Stimulated activated CD4-positive, alpha-beta T cell treated with anti-CD3 and anti-CD28 coated beads, Interleukin-15, amount 100 ng/mL, for 24 hours (primary cell): ENCODE results near the gene ZFHX3.
A peak's percentile ranks its signal among the peaks of the same experiment; 100 is the strongest.

Source experiments
- DNase-seq: peaks from one replicate; pipeline ENCODE4 v3.0.0-alpha.2; 2020

ZFHX3 gene

GRCh38 chr16:73068541-73069401 lies 20.8 kb upstream of the ZFHX3 start:
- no peak for DNase-seq

- no peak for DNase-seq
These were observed 20.0 kb upstream of the ZFHX3 start for GRCh38 chr16:73067671-73068540.

DNA sequence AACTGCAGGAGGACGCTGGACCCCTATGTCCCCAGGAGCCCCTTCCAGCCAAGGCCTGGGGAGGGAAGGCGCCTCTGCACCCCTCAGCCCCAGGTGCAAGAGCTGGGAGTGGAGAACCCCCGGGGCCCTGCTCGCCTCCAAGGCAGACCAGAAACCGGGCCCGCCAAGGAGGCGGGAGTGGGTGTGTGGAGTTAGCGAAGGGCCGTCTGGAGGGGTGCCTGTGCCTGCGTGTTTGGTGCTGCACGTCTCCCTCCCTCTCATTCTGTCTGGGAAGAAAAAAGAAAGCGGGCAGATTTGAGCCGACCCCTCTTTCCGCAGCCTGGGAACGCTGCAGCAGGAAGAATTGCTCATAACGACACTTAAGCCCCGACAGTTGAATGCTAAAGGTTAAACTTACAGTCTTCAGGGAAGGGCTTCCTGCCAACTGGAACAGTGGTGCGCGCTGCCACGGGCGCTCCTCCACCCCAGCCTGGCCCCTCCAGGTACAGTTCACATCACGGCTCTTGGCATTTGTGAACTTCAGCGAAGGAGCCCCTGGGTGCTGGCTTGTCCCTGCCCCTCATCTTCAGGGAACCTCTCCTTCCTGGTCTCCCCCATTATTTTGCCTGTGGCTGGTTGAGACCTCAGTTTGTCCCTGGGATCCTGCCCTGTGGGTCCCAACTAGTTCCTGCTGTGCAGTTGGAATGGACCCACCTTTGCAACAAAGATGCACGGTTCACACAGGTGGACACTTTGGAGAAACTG lies 19.2 kb upstream of the ZFHX3 start:
- DNase-seq = no peak

DNA sequence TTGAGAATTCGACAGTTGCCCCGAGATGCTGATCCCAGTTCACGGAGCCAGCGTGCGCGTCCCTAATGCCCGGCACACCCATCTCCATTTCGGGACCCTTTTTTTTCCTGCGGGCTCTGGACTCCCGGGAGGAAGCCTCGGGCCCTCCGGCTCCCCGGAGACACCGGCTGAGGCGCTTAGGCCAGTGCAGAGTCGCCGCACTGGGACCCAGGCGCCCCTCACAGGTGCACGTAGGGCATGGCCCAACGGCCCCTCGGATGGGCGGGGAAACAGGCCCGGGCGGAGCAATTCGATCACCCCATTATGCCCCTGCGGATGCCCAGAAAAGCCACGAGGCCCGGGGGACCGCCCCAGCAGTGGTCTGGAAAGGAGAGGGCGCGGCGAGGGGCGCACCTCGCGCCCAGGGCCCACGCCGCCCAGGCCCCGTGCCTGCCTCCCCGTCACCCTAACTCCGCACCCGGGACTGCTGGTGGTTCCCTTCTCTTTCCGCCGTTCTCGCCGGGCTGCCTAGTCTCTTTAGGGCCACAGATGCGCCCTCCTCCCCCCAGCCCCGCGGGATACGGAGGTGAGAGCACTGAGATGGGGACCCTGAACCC lies 18.5 kb upstream of the ZFHX3 start:
- DNase-seq = no peak

- DNase-seq = no peak
These were observed 17.9 kb upstream of the ZFHX3 start for GRCh38 chr16:73065632-73066330.

DNA sequence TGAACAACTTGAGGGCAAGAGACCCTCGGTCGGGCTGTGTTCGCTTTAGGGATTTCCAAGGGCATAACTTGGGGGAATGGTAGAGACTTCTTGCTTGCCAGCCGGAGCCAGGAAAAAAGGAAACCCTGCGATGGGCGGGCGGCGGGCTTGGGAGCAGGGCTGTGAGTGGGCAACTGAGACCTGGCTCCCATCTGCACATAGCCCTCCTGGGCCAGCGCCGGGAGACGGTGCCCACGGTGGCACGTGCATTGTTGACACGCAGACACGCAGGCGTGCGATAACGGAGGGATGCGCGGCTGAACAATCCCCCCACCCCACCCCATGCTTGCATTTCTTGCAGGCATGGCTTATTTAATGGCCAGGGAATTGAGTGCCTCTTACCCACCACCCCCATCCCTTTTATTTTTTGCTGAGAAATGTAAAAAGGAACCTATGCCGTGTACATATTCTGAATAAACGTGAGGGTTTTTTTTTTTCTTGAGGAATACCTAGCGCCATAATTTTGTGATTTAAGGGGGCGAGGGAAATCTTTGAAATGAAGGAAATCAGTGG lies 17.1 kb upstream of the ZFHX3 start:
- DNase-seq = no peak

DNA sequence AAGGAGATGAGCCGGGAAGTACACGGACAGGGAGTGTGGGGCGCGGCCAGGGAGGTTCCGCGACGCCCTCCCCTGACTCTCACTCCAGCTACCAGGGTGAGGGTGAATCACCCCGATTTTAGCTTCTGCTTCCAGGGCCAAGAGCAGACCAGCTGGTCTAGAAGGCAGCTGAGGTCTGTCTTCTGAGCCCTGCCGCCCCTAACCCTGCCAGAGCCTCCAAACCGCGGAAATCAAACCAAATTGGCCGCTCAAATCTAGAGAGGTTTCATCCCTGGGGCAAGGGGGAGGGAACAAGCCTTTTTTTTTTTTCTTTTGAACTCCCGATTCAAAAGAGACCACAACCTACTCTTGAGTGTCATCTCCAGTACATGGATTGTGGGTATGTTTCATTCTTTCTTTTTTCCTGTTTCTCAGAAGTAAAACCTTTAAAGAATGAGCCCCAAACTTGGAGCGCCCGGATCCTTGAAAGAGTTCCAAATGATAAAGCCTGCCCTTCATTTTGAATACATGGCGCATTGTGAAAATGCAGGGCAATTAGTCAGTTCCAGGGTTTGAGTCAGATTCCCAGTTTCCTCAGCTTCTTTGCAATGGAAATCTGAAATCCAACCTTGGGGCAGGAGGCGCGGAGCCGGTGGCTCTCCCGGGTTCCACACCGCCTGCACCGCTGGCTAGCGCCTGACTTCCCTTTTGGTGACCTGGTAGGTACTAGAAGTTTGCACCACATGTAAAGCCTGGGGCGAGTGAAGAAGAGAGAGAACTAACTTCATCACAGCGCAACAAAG lies 16.5 kb upstream of the ZFHX3 start:
- no peak for DNase-seq

- DNase-seq = no peak
These were observed 15.9 kb upstream of the ZFHX3 start for GRCh38 chr16:73063854-73064211.

GRCh38 chr16:73062743-73063733 lies 15.1 kb upstream of the ZFHX3 start:
- DNase-seq = no peak

DNA sequence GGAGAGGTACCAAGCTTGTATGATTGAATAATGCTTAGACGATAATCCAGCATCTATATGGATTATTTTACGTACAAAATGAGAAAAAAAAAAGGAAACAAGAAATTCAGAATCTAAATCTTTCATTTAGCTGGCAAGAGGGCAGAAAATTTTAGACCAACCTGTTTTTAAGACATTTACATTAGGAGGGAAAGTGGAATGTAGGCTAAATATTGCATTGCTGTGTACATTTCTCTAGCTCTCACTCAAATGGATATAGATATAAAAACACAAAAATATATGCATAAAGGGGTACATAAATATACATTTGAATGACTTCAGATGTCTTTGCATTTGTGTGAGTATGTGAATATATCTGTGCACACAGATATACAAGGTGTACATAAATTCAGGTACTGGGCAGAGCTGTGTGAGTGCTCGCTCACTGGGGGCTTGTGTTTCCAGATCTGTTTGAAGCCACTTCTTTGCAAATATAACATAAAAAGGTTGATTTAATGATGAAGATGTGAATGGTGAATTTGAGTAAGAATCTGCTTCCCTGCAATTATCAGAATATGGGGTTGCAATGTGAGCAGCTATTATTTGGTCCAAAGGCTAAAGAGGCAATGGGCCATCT lies 14.2 kb upstream of the ZFHX3 start:
- DNase-seq = no peak

- DNase-seq = no peak
These were observed 13.1 kb upstream of the ZFHX3 start for GRCh38 chr16:73060892-73061490.

- no peak for DNase-seq
These were observed 12.1 kb upstream of the ZFHX3 start for GRCh38 chr16:73059779-73060615.

GRCh38 chr16:73058616-73059409 lies 10.9 kb upstream of the ZFHX3 start:
- DNase-seq = peak; percentile 41

DNA sequence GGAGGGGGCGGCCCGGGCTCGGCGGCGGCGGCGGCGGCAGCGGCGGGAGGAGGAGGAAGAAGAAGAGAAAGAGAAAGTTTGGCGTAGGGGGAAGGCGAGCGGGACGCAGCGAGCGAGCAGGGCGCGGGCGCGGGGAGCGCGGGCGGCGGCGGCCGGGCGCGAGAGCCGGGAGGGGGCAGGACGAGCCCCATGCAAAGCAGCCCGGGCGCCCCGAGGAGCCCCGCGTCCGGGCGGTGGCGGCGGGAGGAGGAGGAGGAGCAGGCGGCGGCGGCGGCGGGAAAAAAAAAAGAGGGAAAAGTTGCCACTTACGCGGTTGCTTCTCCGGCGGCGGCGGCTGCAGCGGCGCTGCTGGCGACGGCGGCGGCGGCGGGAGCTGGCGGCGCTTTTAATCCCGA lies 10.3 kb upstream of the ZFHX3 start:
- DNase-seq = peak; percentile 46

- no peak for DNase-seq
These were observed 9.6 kb upstream of the ZFHX3 start for GRCh38 chr16:73057291-73058210.

- no peak for DNase-seq
These were observed 9.0 kb upstream of the ZFHX3 start for GRCh38 chr16:73056921-73057290.
